Fibroblast of villous mesenchyme (primary cell): ENCODE data around the gene KCNQ1. TPM values are rescaled to one million over a fixed set of nuclear protein-coding genes. Genes with fewer than 3 reads are reported as not detected.

Source experiments
- DNase-seq: peaks from one replicate; pipeline ENCODE4 v3.0.0-alpha.2; 2010; ENCODE audit warnings: low read depth
- H3K4me3 ChIP-seq: 2 replicates; pipeline ENCODE4 v1.5.1; 2011; ENCODE audit warnings: low read depth, mild to moderate bottlenecking, low read length
- total RNA-seq: library from RNA; depleted of rRNA; stranded (reverse); fragments of >200 nt; gene quantifications from 2 replicates; pipeline ENCODE4 v1.2.3, GENCODE V29; 2012
- TF ChIP-seq, protein P1 (sequence below): IDR thresholded peaks from 2 replicates; pipeline ENCODE4 v1.5.1; 2012; ENCODE audit warnings: low read depth, mild to moderate bottlenecking, low read length; ENCODE audit not compliant: insufficient read depth

Gene KCNQ1
- total RNA-seq, 1 donor, result not detected

DNA sequence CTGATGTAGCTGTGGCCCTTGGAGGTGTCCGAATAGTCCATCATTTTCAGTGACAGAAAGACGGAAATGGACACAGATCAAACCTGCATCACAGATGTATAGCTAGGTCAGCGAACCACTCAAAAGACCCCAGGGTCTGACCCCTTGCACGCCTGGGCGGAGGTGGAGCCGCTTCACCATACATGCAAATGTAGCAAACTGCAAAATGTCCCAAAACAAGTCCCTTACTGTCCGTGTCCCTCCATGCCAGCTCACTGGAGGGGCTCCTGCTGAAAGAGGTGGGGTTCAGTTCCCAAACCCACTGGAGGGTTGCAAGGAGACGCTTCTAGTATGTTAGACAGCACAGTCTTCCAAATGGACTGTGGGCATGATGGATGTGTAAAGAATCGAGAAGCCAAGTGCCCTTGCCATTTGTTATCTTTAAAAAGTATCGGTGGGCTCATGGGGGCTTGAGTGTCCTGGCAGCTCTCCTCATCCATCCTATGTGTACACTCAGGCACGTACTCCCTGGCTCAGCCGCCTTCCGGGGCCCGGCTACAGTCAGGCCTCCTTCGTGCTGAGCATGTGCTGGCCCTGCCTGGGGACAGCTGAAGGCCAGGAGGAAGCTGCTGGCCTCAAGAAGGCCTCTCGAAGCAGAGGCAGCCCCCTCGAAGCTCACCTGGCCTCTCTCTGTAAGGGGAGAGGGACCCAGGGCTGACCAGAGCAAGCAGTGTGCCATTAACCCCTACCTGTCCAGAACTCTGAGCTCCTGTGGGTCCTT is 275.2 kb downstream of the KCNQ1 start:
- TF ChIP-seq, protein P1, sequence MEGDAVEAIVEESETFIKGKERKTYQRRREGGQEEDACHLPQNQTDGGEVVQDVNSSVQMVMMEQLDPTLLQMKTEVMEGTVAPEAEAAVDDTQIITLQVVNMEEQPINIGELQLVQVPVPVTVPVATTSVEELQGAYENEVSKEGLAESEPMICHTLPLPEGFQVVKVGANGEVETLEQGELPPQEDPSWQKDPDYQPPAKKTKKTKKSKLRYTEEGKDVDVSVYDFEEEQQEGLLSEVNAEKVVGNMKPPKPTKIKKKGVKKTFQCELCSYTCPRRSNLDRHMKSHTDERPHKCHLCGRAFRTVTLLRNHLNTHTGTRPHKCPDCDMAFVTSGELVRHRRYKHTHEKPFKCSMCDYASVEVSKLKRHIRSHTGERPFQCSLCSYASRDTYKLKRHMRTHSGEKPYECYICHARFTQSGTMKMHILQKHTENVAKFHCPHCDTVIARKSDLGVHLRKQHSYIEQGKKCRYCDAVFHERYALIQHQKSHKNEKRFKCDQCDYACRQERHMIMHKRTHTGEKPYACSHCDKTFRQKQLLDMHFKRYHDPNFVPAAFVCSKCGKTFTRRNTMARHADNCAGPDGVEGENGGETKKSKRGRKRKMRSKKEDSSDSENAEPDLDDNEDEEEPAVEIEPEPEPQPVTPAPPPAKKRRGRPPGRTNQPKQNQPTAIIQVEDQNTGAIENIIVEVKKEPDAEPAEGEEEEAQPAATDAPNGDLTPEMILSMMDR, result no peak
- no peak for DNase-seq
- no peak overlapping the region for H3K4me3 ChIP-seq

DNA sequence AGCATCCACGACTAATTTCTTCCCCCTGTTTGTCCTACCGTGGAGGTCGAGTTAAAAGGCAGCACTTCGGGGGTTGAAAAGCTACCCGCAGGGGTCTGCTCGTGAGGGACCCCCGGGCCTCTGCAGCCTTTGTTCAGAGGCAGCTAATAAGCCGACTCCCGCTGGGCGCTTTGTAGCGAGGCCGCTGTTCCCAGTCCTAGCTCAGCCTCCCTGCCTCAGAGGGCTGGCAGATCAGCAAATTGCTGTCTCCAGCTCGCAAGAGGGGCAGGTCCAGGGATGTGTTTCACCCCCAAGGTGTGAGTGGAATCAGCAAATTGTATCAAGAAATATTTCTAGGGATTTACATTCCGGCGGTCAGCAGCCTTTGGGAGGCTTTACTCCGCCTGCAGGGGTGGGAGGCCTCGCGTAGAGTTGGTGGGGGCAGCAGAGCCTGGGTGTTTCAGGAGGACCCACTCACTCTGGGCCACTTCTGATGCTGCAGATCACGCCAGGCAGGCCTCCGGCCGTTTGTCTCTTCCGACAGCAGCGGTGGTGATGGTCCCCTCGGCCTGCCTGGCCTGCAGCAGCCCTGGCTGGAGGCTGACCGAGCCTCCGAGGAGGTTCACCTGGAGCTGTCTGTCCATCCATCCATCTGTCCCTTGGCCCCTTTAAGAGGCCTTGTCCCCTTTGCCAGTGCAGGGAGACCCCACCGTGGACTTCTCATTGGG is 276.6 kb downstream of the KCNQ1 start:
- H3K4me3 ChIP-seq, result no peak overlapping the region
- TF ChIP-seq, protein P1, result no peak
- no peak for DNase-seq

DNA sequence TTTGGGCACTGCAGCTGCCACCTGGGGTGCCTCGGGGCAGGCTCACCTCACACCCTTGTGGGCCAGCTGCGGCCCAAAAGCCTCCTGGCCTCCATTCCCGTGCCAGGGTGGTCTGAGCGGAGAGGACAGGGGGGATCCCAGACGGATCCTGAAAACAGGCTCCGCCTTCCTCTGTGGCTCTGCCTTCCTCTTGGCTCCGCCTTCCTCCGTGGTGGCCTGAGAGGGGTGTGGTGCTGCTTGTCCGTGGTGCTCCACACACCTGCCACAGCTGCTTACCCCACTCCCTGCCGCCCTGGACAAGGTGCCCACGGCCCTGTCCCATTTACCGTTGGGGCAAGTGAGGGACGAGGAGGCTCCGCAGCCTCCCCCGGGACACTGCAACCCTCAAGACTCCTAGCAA is 278.1 kb downstream of the KCNQ1 start:
- DNase-seq, result no peak
- TF ChIP-seq, protein P1, result no peak
- no peak overlapping the region for H3K4me3 ChIP-seq

DNA sequence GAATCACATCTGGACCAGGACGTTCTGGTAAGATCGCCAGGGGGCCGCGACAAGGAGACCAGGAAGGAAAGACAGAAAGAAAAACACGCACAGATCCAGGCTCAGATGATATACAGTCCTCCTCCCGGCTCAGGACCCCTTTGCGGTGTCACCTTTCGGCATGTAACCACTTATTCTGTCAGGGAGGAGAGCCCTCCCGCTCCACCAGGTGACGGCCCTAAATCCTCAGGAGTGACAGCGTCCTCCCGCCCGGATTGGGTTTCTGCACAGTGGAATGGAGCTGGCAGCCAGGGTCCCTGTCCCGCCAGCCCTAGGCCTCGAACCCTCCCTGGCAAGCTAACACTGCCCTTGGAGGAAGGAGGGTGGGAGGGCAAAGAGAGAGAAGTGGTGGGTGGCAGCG is 279.3 kb downstream of the KCNQ1 start:
- H3K4me3 ChIP-seq, result no peak overlapping the region
- no peak for DNase-seq
- TF ChIP-seq, protein P1, result no peak

DNA sequence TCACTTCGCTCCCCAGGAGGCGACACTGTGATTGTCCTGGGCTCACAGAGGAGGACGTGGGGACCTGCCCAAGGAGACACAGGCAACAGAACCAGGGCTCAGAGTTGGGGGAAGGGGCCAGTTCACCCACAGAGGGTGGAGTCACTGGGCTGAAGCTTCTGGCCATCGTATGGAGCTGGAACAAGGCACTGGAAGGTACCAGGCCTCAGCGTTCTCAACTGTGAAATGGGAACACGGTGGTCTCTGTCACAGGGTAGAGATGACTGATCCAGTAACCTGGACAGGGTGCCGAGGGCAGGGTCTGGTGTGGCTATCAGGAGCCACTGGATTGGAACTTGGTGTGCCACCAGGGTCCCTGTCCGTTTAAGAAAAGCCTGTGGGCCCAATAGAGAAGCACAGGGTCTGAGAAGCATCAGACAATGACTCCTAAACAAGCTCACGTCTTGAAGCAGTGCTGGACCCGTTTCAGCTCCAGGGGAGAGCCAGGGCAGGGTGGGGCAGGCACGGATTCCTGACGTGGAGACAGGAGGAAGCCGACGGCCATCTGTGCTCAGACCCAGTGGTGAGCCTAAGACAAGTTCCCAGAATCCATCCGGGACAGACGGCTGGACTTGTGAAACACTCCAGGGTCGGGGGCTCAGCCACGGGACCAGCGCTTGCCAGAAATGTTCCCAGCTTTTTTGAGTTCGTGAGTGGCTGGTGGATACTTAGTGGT is 280.0 kb downstream of the KCNQ1 start:
- TF ChIP-seq, protein P1, result no peak

DNA sequence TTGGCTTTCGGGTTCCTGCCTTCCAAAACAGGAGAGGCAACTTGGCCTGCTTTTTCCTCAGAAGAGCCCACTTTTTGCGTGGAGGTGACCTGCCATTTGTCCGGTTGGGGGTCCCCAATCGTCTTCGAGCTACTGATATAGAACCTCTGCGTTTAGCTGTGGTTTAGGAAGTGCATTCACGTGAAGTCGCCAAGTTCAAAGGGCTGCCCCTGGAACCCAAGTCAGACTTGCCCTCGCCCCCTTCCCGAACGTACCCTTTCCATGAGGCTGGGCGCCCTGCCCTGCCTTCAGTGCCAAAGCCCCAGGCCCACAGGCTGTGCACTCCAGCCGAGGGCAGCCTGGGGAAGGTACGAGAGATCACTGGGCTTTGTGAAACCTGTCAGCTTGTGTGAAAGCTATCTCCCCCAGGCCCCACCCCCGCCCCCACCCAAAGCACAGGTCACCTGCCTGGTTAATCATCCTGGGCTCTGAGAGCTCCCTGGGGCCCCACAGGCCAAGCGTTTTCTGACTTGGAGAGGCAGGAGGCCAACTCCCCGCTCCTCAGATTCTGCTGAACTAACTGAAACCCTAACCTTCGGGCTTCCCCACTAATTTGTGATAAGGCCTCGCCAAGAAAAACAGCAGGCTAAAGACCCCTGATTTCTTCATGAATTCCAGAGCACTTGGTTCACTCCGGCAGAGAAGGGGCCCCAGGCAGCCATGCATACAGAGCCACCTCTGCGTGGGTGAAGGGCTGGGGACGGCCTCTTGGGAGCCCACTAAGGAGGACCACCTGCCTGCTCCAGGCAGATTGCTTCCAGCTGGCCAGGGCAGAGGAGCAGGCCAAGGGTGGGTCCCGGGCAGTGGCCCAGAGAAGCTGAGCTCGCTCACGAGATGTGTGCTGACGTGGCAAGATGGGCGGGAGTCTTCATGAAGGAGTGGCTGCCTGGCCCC is 280.8 kb downstream of the KCNQ1 start:
- TF ChIP-seq, protein P1, result no peak
- DNase-seq, result peak; percentile 76
- H3K4me3 ChIP-seq, result no peak overlapping the region

More for the DNA sequence above, 280.0 kb downstream of the KCNQ1 start:
- no peak overlapping the region for H3K4me3 ChIP-seq
- DNase-seq, result peak; percentile 74
